Measurements from ENCODE around the gene RPL36AL. TPM values are rescaled to one million over a fixed set of nuclear protein-coding genes. Genes with fewer than 3 reads are reported as not detected.
"Not testable (repeated sequence)": the region's sequence is repeated elsewhere in the genome, so short reads cannot be mapped to it uniquely, and the experiment has no call there.

The RPL36AL gene
- total RNA-seq, 3 donors from 2014 or later, result 294 to 316 (median 301) TPM

DNA sequence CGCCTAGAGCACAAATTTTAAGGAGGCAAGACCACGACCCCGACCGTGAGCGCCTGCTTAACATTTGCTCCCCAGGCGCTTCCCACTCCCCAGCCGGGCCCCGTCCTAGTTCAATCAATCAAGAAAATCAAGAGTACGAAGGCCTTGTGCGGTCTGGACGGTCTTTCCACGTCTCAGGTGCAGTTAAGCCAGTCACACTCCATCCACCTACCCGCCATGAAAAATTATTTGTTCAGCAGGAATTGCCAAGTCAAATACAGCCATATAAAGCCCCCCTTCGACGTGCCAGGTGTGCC is 22.3 kb downstream of the RPL36AL start:
- peak; percentile 3 to 9 for ATAC-seq

DNA sequence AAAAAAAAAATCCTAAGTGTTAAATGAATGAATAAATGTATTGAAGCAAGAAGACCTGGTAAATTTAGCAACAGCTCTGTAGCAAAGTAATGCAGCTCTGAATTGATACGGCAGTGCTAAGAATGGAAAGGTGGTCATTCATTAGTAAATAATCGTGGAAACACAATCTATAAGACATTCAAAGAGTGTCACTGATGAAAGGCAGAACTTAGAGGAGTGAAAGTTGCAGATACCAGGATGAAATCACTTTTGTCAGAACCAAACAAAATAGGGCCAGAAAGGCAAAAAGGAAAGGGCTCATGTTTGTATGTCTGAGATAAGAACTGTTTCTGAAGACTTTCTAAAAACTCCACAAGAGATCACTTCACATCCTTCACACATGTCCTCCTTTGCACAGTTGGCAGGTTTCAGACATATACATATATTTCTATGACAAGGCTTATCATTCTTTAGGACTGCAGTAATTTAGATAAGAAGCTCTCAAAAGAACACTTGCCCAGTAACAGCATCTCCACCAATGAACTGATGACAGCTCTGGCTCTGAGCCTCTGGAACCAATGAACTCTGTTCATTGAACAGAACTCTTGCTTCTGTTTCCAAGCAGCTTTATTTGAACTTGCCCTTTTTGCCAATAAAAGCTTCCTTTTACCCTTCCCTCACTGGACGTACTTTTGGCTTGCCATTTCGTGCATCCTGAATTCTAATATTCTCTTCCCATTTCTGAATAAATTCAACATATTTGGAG is 25.9 kb downstream of the RPL36AL start:
- H3K4me1 Mint-ChIP-seq (ENCODE audit: low read depth), result peaks cover 12% of the 10 kb centered on the region
- H3K27me3 Mint-ChIP-seq (ENCODE audit: low read depth), result no peaks in the 10 kb centered on the region
- ATAC-seq, result no peak
- no peaks in the 10 kb centered on the region for H3K9me3 Mint-ChIP-seq
- no peak for DNase-seq
- H3K36me3 Mint-ChIP-seq (ENCODE audit: insufficient read depth), result no peaks in the 10 kb centered on the region
- no peak overlapping the region for H3K4me3 Mint-ChIP-seq

More for the DNA sequence above, 22.3 kb downstream of the RPL36AL start:
- Mint-ChIP-seq H3K27me3 (ENCODE audit: low read depth) (no peaks in the 10 kb centered on the region), H3K4me3 (peak overlapping the region; percentile 98), H3K9me3 (no peaks in the 10 kb centered on the region), H3K36me3 (ENCODE audit: insufficient read depth) (no peaks in the 10 kb centered on the region), H3K4me1 (ENCODE audit: low read depth) (peaks cover 22% of the 10 kb centered on the region)
- DNase-seq, result no peak

DNA sequence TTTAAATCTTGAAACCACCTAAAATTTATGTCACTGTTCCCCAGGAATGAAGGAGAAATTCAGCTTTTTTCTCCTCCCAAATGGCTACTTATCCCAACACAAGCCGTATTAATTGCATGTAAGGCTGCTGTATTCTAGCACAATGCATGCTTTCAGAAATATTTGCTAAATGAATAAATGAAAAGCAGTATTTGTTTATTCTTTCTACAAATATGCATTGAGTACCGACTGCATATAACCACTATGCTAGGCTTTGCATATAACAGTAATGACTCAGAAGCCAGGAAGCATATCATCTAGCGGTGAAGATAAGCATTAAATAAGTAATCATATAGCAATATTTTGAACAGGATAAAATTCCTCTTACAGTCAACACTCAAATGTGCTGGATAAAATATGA is 27.4 kb downstream of the RPL36AL start:
- Mint-ChIP-seq H3K4me1 (ENCODE audit: low read depth) (peaks cover 10% of the 10 kb centered on the region), H3K4me3 (no peak overlapping the region), H3K9me3 (no peaks in the 10 kb centered on the region), H3K27me3 (ENCODE audit: low read depth) (no peaks in the 10 kb centered on the region), H3K36me3 (ENCODE audit: insufficient read depth) (no peaks in the 10 kb centered on the region)
- ATAC-seq, result no peak
- no peak for DNase-seq

- no peak for ATAC-seq
- Mint-ChIP-seq H3K4me3 (no peak overlapping the region), H3K9me3 (no peaks in the 10 kb centered on the region), H3K36me3 (ENCODE audit: insufficient read depth) (peaks cover 18% of the 10 kb centered on the region), H3K27me3 (ENCODE audit: low read depth) (peaks cover 1% of the 10 kb centered on the region), H3K4me1 (ENCODE audit: low read depth) (peaks cover 4% of the 10 kb centered on the region)
- no peak for DNase-seq
Measured at GRCh38 chr14:49589387-49589786, 31.0 kb downstream of the RPL36AL start.

GRCh38 chr14:49586673-49587460 is 33.6 kb downstream of the RPL36AL start:
- peaks cover 1% of the 10 kb centered on the region for H3K27me3 Mint-ChIP-seq (ENCODE audit: low read depth)
- H3K36me3 Mint-ChIP-seq (ENCODE audit: insufficient read depth), result peaks cover 41% of the 10 kb centered on the region
- H3K4me1 Mint-ChIP-seq (ENCODE audit: low read depth), result peaks cover 28% of the 10 kb centered on the region
- ATAC-seq (peak; percentile 27 to 35), DNase-seq (peak; percentile 36)
- H3K9me3 Mint-ChIP-seq, result no peaks in the 10 kb centered on the region
- peak overlapping the region; percentile 93 for H3K4me3 Mint-ChIP-seq

- Mint-ChIP-seq H3K27me3 (ENCODE audit: low read depth) (peaks cover 1% of the 10 kb centered on the region), H3K4me1 (ENCODE audit: low read depth) (peaks cover 36% of the 10 kb centered on the region), H3K4me3 (peak within 1 kb of the TSS; percentile 93), H3K36me3 (ENCODE audit: insufficient read depth) (peaks cover 48% of the 10 kb centered on the region), H3K9me3 (no peaks in the 10 kb centered on the region)
- ATAC-seq (peak; percentile 86 to 87), DNase-seq (peak; percentile 98)
Measured at GRCh38 chr14:49585803-49586672, 34.4 kb downstream of the RPL36AL start, which contains the start of gene RPS29. Gene RPS29, minus strand, starts transcription at chr14:49586380. Its CDS starts 34 bp downstream, at chr14:49586346.

DNA sequence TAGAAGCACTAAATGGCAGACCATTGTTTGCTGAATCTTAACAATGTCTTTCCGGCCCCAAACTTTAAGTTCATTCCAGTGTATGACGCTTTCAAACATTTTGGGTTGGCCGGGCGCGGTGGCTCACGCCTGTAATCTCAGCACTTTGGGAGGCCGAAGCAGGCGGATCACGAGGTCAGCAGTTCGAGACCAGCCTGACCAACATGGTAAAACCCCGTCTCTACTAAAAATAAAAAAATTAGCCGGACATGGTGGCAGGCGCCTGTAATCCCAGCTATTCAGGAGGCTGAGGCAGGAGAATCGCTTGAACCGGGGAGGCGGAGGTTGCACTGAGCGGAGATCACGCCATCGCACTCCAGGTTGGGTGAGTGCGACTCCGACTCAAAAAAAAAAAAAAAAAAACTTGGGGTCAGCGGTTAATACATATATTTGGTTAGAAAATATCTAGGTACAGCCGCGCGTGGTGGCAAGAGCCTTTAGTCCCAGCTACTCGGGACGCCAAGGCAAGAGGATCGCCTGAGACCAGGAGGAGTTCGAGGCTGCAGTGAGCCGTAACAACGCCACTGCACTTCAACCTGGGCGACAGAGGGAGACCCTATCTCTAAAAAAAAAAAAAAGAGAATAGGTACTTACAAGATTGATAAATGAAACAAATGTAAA is 35.3 kb downstream of the RPL36AL start:
- H3K9me3 Mint-ChIP-seq; DNase-seq; H3K27me3 Mint-ChIP-seq (ENCODE audit: low read depth); ATAC-seq: not testable (repeated sequence)
- peaks cover 40% of the 10 kb centered on the region for H3K4me1 Mint-ChIP-seq (ENCODE audit: low read depth)
- peak overlapping the region; percentile 93 for H3K4me3 Mint-ChIP-seq
- peaks cover 50% of the 10 kb centered on the region for H3K36me3 Mint-ChIP-seq (ENCODE audit: insufficient read depth)

DNA sequence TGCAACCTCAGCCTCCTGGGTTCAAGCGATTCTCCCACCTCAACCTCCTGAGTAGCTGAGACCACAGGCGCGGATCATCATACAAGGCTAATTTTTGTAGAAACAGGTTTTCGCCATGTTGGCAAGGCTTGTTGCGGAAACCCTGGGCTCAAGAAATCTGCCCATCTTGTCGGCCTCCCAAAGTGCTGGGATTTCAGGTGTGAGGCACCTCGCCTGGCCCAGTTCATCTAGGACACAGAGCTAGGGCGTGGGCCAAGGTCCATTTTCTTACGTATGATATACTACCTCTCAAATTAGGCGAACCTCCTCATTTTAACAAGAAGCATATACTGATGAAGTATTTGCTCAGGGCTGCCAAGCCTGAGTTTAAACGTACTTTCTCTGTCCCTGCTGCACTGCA is 36.4 kb downstream of the RPL36AL start:
- Mint-ChIP-seq H3K36me3 (ENCODE audit: insufficient read depth) (peaks cover 52% of the 10 kb centered on the region), H3K4me1 (ENCODE audit: low read depth) (peaks cover 46% of the 10 kb centered on the region), H3K27me3 (ENCODE audit: low read depth) (peaks cover 1% of the 10 kb centered on the region), H3K4me3 (peak overlapping the region; percentile 93), H3K9me3 (no peaks in the 10 kb centered on the region)
- ATAC-seq (no peak), DNase-seq (no peak)

DNA sequence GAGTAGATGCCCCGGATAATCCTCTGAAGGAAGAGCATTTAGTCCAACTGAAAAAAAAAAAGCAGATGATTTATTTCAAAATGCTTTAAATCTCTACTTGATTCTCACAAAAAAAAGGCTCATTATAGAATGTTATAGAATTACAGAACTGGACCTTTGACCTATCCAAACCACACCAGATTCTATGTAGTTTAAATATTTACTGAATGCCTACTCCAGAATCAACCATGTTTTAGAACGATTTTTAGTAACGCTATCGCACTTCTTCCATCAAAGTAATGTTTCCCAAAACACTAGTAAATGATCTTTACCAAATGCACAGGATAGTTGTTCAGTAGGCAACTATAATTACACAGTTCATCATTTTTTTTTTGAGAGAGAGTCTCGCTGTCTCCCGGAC is 36.8 kb downstream of the RPL36AL start:
- no peaks in the 10 kb centered on the region for H3K9me3 Mint-ChIP-seq
- H3K27me3 Mint-ChIP-seq (ENCODE audit: low read depth), result peaks cover 1% of the 10 kb centered on the region
- DNase-seq, result no peak
- ATAC-seq, result no peak
- peaks cover 52% of the 10 kb centered on the region for H3K36me3 Mint-ChIP-seq (ENCODE audit: insufficient read depth)
- H3K4me1 Mint-ChIP-seq (ENCODE audit: low read depth), result peaks cover 46% of the 10 kb centered on the region
- peak overlapping the region; percentile 93 for H3K4me3 Mint-ChIP-seq

DNA sequence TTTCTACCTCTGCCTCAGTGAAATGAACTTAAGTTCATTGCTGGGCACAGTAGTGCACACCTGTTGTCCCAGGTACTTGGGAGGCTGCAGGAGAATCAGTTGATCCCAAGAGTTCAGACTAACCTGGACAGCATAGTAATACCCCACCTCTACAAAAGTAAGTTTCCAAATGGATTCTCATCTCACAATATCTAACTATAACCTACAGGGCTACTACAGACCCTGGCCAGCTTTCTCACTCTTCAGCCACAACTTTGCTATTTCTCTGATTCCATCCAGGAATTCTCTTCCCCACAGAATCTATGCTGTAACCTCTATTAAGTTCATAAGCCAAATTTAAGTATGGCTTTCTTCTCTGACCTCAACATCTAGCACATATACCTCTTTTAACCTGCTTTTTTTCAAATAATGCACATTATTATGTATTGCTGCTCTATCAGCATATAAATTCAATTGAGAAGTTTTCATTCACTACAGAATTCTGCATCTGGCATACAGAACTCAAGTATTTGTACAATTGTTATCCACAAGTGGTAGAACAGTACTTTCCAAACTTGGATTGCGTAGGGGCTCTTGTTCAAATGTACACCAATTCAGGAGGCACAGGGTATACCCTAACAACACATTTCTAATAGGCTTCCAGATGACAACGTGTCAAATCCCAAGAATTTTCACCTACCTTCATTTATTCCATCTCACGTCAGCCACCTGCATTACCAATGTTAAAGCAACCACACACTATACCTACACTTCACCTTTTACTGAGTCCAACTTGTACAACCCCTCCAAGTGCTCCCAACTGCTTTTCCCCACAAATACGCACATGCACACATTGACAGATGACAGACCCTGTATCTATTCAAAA is 38.1 kb downstream of the RPL36AL start:
- H3K4me3 Mint-ChIP-seq, result peak overlapping the region; percentile 93
- H3K36me3 Mint-ChIP-seq (ENCODE audit: insufficient read depth), result peaks cover 59% of the 10 kb centered on the region
- no peaks in the 10 kb centered on the region for H3K9me3 Mint-ChIP-seq
- peaks cover 52% of the 10 kb centered on the region for H3K4me1 Mint-ChIP-seq (ENCODE audit: low read depth)
- ATAC-seq, result no peak
- peaks cover 1% of the 10 kb centered on the region for H3K27me3 Mint-ChIP-seq (ENCODE audit: low read depth)
- no peak for DNase-seq

DNA sequence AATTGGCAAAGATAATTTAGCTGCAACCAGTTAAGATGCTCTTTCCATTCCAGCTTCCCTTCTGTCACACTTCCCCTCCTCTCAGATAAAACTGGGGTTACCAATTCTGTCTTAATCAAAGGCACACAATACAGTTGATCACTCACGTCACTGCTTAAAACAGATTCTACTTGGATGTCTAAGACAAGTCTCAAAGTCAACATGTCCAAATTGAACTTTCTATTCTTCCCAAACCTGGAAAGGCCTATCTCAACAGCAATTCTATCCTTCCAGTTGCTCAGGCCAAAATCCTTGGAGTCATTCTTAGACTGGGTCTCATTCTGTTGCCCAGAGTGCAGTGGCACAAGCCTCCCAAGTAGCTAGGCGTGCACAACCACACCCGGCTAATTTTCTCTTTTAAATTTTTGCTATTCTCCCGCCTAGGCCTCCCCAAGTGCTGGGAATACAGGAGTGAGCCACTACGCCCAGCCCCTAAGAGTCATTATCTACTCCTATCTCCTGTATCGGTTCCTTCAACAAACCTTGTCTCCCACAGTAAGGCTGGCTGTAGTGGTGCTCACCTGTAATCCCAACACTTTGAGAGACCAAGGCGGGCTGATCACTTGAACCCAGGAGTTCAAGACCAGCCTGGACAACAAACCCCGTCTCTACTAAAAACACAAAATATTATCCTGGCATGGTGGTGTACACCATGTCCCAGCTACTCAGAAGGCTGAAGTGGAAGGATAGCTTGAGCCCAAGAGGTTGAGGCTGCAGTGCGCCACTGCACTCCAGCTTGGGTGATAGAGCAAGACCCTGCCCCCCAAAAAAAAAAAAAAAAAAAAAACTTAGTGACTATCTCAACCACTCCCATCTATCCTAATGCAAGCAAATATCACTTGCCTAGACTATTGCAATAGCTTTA is 39.0 kb downstream of the RPL36AL start:
- DNase-seq (no peak), ATAC-seq (no peak)
- Mint-ChIP-seq H3K36me3 (ENCODE audit: insufficient read depth) (peaks cover 63% of the 10 kb centered on the region), H3K4me1 (ENCODE audit: low read depth) (peaks cover 48% of the 10 kb centered on the region), H3K4me3 (peak overlapping the region; percentile 93), H3K9me3 (no peaks in the 10 kb centered on the region), H3K27me3 (ENCODE audit: low read depth) (peaks cover 1% of the 10 kb centered on the region)

DNA sequence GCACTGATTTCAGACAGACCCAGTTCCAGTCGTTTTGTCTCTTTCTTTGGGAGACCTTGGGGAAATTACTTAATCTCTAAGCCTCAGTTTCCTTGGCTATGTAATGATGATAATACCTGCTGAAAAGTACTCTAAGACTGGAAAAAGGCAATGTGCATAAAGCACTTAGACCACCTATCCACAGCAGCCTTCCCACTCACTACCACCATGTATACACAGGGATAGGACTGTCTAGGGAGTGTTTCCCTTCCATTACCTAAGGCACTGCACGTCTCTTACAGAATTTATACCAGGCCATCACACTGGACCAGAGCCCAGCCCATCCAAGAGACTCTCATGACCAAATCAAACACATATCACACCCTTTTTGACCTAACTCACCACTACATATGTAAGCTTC is 40.6 kb downstream of the RPL36AL start:
- DNase-seq (no peak), ATAC-seq (no peak)
- H3K4me3 Mint-ChIP-seq, result peak overlapping the region; percentile 9
- no peaks in the 10 kb centered on the region for H3K27me3 Mint-ChIP-seq (ENCODE audit: low read depth)
- peaks cover 53% of the 10 kb centered on the region for H3K36me3 Mint-ChIP-seq (ENCODE audit: insufficient read depth)
- peaks cover 52% of the 10 kb centered on the region for H3K4me1 Mint-ChIP-seq (ENCODE audit: low read depth)
- no peaks in the 10 kb centered on the region for H3K9me3 Mint-ChIP-seq
